ENCODE results near the gene PSMA4.

PSMA4 gene

GRCh38 chr15:78573416-78573815 is 33.2 kb downstream of the PSMA4 start:
- Histone ChIP-seq H3K4ac (ENCODE audit: low read depth in 1 of 2, low read length in 2 of 2) (no peak overlapping the region), H3K18ac (ENCODE audit: low read depth in 1 of 2, low read length in 2 of 2) (no peak overlapping the region), H3K4me3 (ENCODE audit: insufficient read depth in 1 of 2, low read depth in 1 of 2, low read length in 2 of 2) (no peak overlapping the region), H3K9ac (ENCODE audit: low read length) (no peak overlapping the region), H3K9me3 (ENCODE audit: control insufficient read depth, low read length) (no peaks in the 10 kb centered on the region), H2AFZ (ENCODE audit: low read depth, low read length) (no peak overlapping the region), H3K36me3 (ENCODE audit: control insufficient read depth in 1 of 2, insufficient read depth in 2 of 2, low read depth in 1 of 2, low read length in 2 of 2) (no peaks in the 10 kb centered on the region), H3K23ac (ENCODE audit: low read length in 2 of 2) (no peak overlapping the region), H3K14ac (ENCODE audit: low read length in 2 of 2) (no peak overlapping the region), H3K27ac (ENCODE audit: low read length, poor library complexity, severe bottlenecking) (no peak overlapping the region), H2BK120ac (ENCODE audit: low read depth, low read length) (no peak overlapping the region), H3K4me2 (ENCODE audit: low read length, poor library complexity, severe bottlenecking) (no peak overlapping the region), H2BK12ac (ENCODE audit: low read length in 2 of 2) (no peak overlapping the region), H2BK5ac (ENCODE audit: low read depth, low read length, poor library complexity, severe bottlenecking) (no peak overlapping the region), H3K27me3 (ENCODE audit: control insufficient read depth in 1 of 2, insufficient read depth in 1 of 2, low read length in 2 of 2) (peaks cover 0 to 3% of the 10 kb centered on the region in 2 experiments), H3K79me1 (replicated peaks; ENCODE audit: low read length, poor library complexity, severe bottlenecking) (no peaks in the 10 kb centered on the region), H3K4me1 (ENCODE audit: control insufficient read depth, insufficient read depth, low read depth, low read length) (no peaks in the 10 kb centered on the region), H2BK15ac (ENCODE audit: low read depth, poor library complexity, severe bottlenecking) (no peak overlapping the region), H2AK5ac (ENCODE audit: low read length, severe bottlenecking) (no peak overlapping the region), H4K91ac (ENCODE audit: low read length) (no peak overlapping the region), H4K8ac (ENCODE audit: low read length) (no peak overlapping the region)
- no peak for DNase-seq
- WGBS: 62% methylated on average over 4 of the region's 4 CpGs

- DNase-seq: no peak
- 94% methylated on average over 1 of the region's 1 CpG for WGBS
- no peak overlapping the region for H3K9ac ChIP-seq (ENCODE audit: low read length)
- H2BK15ac ChIP-seq (ENCODE audit: low read depth, poor library complexity, severe bottlenecking): no peak overlapping the region
- no peak overlapping the region for H4K8ac ChIP-seq (ENCODE audit: low read length)
- H3K4me1 ChIP-seq (ENCODE audit: control insufficient read depth, insufficient read depth, low read depth, low read length): no peaks in the 10 kb centered on the region
- H3K9me3 ChIP-seq (ENCODE audit: control insufficient read depth, low read length): no peaks in the 10 kb centered on the region
- no peak overlapping the region for H3K23ac ChIP-seq (ENCODE audit: low read length in 2 of 2)
- no peak overlapping the region for H2AK5ac ChIP-seq (ENCODE audit: low read length, severe bottlenecking)
- no peaks in the 10 kb centered on the region for H3K27me3 ChIP-seq (ENCODE audit: control insufficient read depth in 1 of 2, insufficient read depth in 1 of 2, low read length in 2 of 2)
- no peak overlapping the region for H3K4ac ChIP-seq (ENCODE audit: low read depth in 1 of 2, low read length in 2 of 2)
- H3K79me1 ChIP-seq (replicated peaks; ENCODE audit: low read length, poor library complexity, severe bottlenecking): no peaks in the 10 kb centered on the region
- no peak overlapping the region for H2BK120ac ChIP-seq (ENCODE audit: low read depth, low read length)
- no peak overlapping the region for H3K14ac ChIP-seq (ENCODE audit: low read length in 2 of 2)
- no peak overlapping the region for H3K4me2 ChIP-seq (ENCODE audit: low read length, poor library complexity, severe bottlenecking)
- H4K91ac ChIP-seq (ENCODE audit: low read length): no peak overlapping the region
- no peak overlapping the region for H3K27ac ChIP-seq (ENCODE audit: low read length, poor library complexity, severe bottlenecking)
- no peak overlapping the region for H3K4me3 ChIP-seq (ENCODE audit: insufficient read depth in 1 of 2, low read depth in 1 of 2, low read length in 2 of 2)
- H2BK5ac ChIP-seq (ENCODE audit: low read depth, low read length, poor library complexity, severe bottlenecking): no peak overlapping the region
- no peaks in the 10 kb centered on the region for H3K36me3 ChIP-seq (ENCODE audit: control insufficient read depth in 1 of 2, insufficient read depth in 2 of 2, low read depth in 1 of 2, low read length in 2 of 2)
- no peak overlapping the region for H3K18ac ChIP-seq (ENCODE audit: low read depth in 1 of 2, low read length in 2 of 2)
- no peak overlapping the region for H2AFZ ChIP-seq (ENCODE audit: low read depth, low read length)
- no peak overlapping the region for H2BK12ac ChIP-seq (ENCODE audit: low read length in 2 of 2)
Measured at GRCh38 chr15:78574944-78575343, 34.7 kb downstream of the PSMA4 start.

GRCh38 chr15:78597583-78597982 is 57.3 kb downstream of the PSMA4 start:
- H3K23ac ChIP-seq (ENCODE audit: low read length in 2 of 2): no peak overlapping the region
- H3K27ac ChIP-seq (ENCODE audit: low read length, poor library complexity, severe bottlenecking): no peak overlapping the region
- H3K4me3 ChIP-seq (ENCODE audit: insufficient read depth in 1 of 2, low read depth in 1 of 2, low read length in 2 of 2): no peak overlapping the region
- 100% methylated on average over 1 of the region's 1 CpG for whole genome bisulfite sequencing
- H3K9ac ChIP-seq (ENCODE audit: low read length): no peak overlapping the region
- H3K4me2 ChIP-seq (ENCODE audit: low read length, poor library complexity, severe bottlenecking): no peak overlapping the region
- H3K79me1 ChIP-seq (replicated peaks; ENCODE audit: low read length, poor library complexity, severe bottlenecking): no peaks in the 10 kb centered on the region
- H3K27me3 ChIP-seq (ENCODE audit: control insufficient read depth in 1 of 2, insufficient read depth in 1 of 2, low read length in 2 of 2): no peaks in the 10 kb centered on the region
- no peaks in the 10 kb centered on the region for H3K4me1 ChIP-seq (ENCODE audit: control insufficient read depth, insufficient read depth, low read depth, low read length)
- no peaks in the 10 kb centered on the region for H3K36me3 ChIP-seq (ENCODE audit: control insufficient read depth in 1 of 2, insufficient read depth in 2 of 2, low read depth in 1 of 2, low read length in 2 of 2)
- H2BK12ac ChIP-seq (ENCODE audit: low read length in 2 of 2): no peak overlapping the region
- DNase-seq: no peak
- H2BK15ac ChIP-seq (ENCODE audit: low read depth, poor library complexity, severe bottlenecking): no peak overlapping the region
- H2BK120ac ChIP-seq (ENCODE audit: low read depth, low read length): no peak overlapping the region
- H2AFZ ChIP-seq (ENCODE audit: low read depth, low read length): no peak overlapping the region
- no peak overlapping the region for H3K18ac ChIP-seq (ENCODE audit: low read depth in 1 of 2, low read length in 2 of 2)
- H3K9me3 ChIP-seq (ENCODE audit: control insufficient read depth, low read length): no peaks in the 10 kb centered on the region
- H3K14ac ChIP-seq (ENCODE audit: low read length in 2 of 2): no peak overlapping the region
- H4K91ac ChIP-seq (ENCODE audit: low read length): no peak overlapping the region
- H2BK5ac ChIP-seq (ENCODE audit: low read depth, low read length, poor library complexity, severe bottlenecking): no peak overlapping the region
- no peak overlapping the region for H2AK5ac ChIP-seq (ENCODE audit: low read length, severe bottlenecking)
- H4K8ac ChIP-seq (ENCODE audit: low read length): no peak overlapping the region
- H3K4ac ChIP-seq (ENCODE audit: low read depth in 1 of 2, low read length in 2 of 2): no peak overlapping the region

- H3K27ac ChIP-seq (ENCODE audit: low read length, poor library complexity, severe bottlenecking): no peak overlapping the region
- no peak overlapping the region for H3K4me3 ChIP-seq (ENCODE audit: insufficient read depth in 1 of 2, low read depth in 1 of 2, low read length in 2 of 2)
- H2BK120ac ChIP-seq (ENCODE audit: low read depth, low read length): no peak overlapping the region
- 97% methylated on average over 3 of the region's 3 CpGs for WGBS
- no peak overlapping the region for H3K4ac ChIP-seq (ENCODE audit: low read depth in 1 of 2, low read length in 2 of 2)
- H4K91ac ChIP-seq (ENCODE audit: low read length): no peak overlapping the region
- no peak overlapping the region for H3K14ac ChIP-seq (ENCODE audit: low read length in 2 of 2)
- H3K79me1 ChIP-seq (replicated peaks; ENCODE audit: low read length, poor library complexity, severe bottlenecking): no peaks in the 10 kb centered on the region
- peaks cover 0 to 7% of the 10 kb centered on the region in 2 experiments for H3K27me3 ChIP-seq (ENCODE audit: control insufficient read depth in 1 of 2, insufficient read depth in 1 of 2, low read length in 2 of 2)
- no peaks in the 10 kb centered on the region for H3K9me3 ChIP-seq (ENCODE audit: control insufficient read depth, low read length)
- H3K4me2 ChIP-seq (ENCODE audit: low read length, poor library complexity, severe bottlenecking): no peak overlapping the region
- no peak overlapping the region for H3K9ac ChIP-seq (ENCODE audit: low read length)
- no peak for DNase-seq
- H2BK12ac ChIP-seq (ENCODE audit: low read length in 2 of 2): no peak overlapping the region
- no peak overlapping the region for H2BK5ac ChIP-seq (ENCODE audit: low read depth, low read length, poor library complexity, severe bottlenecking)
- no peaks in the 10 kb centered on the region for H3K36me3 ChIP-seq (ENCODE audit: control insufficient read depth in 1 of 2, insufficient read depth in 2 of 2, low read depth in 1 of 2, low read length in 2 of 2)
- H3K23ac ChIP-seq (ENCODE audit: low read length in 2 of 2): no peak overlapping the region
- H3K4me1 ChIP-seq (ENCODE audit: control insufficient read depth, insufficient read depth, low read depth, low read length): no peaks in the 10 kb centered on the region
- H3K18ac ChIP-seq (ENCODE audit: low read depth in 1 of 2, low read length in 2 of 2): no peak overlapping the region
- no peak overlapping the region for H2AFZ ChIP-seq (ENCODE audit: low read depth, low read length)
- H2BK15ac ChIP-seq (ENCODE audit: low read depth, poor library complexity, severe bottlenecking): no peak overlapping the region
- H4K8ac ChIP-seq (ENCODE audit: low read length): no peak overlapping the region
- no peak overlapping the region for H2AK5ac ChIP-seq (ENCODE audit: low read length, severe bottlenecking)
Measured at GRCh38 chr15:78598348-78598747, 58.1 kb downstream of the PSMA4 start.
